GM18858 (cell line): ENCODE results near the gene MALRD1.
"Not testable (repeated sequence)": the region's sequence is repeated elsewhere in the genome, so short reads cannot be mapped to it uniquely, and the experiment has no call there.

Experiments used
- ATAC-seq: cut with Tn5 transposase; IDR thresholded peaks from one replicate; pipeline ENCODE4 v1.9.1; 2021; ENCODE audit not compliant: unreplicated experiment

Gene MALRD1

DNA sequence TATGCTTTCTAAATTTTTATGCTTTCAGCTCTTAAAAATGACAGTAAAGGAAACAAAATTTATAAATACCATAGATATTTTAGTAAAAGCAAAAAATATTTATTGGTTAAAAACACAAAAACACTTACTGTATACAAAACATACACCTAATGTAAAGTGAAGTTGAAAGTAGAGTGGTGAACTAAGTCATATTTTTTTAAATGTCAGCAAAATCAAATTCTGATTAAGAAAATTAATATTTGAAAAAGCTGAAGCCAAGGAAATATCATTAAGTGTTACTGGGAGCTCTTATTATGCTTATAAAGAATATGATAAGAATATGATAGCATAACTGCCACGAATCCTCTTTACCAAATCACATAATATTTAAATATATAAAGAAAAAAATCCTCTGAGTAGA, 702.4 kb downstream of the MALRD1 start:
- no peak for ATAC-seq

DNA sequence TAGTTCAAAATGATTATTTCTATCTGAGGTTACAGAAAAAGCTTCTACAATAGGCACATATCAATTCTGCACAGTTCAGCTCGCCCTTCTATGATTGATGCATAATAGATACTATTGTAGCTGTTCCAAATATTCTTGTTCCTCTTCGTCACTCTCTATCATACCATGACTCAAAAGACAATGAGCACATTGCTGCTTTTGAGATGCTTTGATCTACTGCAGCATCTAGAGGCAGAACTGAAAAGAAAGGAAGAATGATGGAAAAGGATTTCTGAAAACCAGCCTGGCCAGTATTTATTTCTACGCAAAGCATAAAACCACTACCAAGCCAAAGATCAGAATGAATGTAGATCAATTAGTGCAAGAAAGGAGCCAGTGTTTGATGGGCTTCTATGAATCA, 708.3 kb downstream of the MALRD1 start:
- ATAC-seq, result no peak

DNA sequence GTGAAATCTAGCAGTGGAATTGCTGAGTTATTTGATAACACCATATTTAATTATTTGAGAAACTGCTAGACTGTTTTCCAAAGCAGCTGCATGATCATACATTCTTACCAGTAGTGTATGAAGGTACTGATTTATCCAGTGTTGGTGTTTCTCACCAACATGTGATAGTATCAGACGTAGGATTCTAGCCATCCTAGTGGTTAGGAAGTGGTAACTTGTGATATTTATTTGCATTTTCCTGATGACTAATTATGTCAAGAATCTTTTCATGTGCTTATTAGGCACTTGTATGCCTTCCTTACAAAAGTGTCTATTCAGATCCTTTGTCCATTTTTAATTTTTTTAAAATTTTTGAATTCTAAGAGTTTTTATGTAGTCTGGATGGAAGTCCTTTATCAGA, 713.4 kb downstream of the MALRD1 start:
- no peak for ATAC-seq

DNA sequence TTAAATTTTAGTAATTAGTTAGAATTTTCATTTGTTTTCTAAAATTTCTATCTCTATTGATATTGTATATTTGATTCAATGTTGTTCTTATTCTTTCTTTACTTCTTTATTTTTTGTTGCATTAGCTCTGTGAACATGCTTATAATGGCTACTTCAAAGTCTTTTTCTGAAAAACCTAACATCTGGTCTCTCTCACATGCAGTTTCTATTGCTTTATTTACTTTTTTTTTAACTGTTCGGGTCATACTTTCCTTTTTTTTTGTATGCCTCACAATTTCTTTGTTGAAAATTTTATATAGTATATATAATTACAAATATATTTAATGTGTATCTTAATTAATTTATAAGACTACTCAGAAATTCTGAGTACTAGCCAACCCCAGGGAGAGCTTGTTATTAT, 715.5 kb downstream of the MALRD1 start:
- ATAC-seq, result no peak

DNA sequence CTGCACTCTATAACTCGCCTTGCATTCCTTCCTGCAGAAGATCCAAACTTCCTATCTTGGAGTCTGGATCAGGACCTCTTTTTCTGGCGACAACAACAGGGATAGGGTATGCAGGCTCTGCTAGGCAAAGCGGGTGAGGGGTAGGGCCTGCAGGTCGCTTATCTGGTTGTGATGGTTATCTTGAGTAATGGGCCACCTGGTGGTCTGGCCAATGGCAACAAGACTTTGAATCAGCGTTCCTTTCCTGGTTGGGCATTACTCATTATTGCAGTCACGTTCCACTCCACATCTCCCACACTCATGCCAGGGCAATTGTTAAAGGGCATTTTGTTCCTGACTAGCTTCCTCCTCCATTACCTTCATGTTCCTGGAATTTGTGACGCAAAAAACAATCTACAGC, 719.3 kb downstream of the MALRD1 start:
- ATAC-seq, result no peak

DNA sequence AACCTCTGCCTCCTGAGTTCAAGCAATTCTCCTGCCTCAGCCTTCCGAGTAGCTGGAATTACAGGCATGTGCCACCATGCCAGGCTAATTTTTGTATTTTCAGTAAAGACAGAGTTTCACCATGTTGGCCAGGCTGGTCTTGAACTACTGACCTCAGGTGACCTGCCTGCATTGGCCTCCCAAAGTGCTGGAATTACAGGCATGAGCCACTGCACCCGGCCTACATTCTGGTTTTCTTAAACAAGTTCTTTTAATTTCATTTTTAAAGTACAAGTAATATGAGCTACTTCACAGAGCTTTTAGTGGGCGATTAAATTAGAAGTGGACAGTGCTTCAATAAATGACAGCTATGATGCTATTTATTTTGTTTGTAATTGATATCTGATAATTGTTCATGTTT, 721.2 kb downstream of the MALRD1 start:
- ATAC-seq, result not testable (repeated sequence)

DNA sequence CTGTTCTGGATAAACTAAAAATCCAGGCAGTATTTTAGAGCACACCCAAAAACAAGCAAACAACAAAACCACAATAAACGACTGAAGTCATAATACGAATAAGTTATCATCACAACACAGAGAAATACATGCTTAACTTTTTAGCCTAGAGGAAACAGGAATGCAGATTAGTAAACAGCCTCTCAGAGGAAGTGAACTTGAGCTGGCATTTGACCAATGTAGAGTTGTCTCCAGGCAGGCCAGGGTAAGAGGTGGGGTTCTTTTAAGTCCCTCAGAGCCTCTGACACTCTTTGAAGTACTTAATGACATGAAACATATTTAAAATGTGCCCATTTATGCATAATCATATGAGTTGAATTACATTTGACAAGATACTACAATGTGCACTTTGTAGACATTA, 724.4 kb downstream of the MALRD1 start:
- no peak for ATAC-seq

DNA sequence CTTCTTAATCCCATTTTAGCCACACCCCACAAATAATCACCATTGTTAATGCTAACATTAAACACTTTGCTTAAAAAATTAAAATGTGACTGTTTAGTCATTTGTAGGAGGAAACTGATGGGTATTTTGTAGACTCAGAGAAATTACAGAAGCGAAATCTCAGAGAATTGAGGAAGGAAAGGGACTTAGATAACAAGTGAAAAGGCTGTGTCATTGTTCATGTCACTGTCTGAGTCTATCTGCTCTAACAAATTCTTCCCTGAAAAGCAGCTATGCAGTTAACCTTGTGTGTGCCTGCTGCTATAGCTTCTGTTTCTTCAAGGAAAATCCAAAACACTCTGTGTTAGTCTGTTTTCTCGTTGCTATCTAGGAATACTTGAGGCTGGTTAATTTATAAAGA, 726.7 kb downstream of the MALRD1 start:
- ATAC-seq, result no peak

DNA sequence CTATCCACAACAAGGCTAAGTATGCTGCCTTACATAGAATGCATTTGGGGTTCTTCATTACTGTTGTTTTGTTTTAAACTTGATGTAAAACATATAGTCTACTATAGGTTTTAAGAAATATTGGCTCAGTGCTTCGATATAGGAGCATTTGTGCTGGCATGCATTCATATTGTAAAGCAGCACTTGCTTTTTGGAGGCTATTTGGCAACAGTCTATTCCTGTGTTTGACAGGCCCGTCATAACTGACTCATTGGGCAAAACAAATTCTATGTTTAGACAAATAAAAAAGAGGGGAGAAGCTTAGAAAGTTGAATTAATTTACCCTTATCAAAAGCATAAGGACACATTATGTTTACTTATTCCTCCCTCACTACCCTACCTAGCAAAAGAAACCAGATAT, 729.2 kb downstream of the MALRD1 start:
- ATAC-seq, result no peak

DNA sequence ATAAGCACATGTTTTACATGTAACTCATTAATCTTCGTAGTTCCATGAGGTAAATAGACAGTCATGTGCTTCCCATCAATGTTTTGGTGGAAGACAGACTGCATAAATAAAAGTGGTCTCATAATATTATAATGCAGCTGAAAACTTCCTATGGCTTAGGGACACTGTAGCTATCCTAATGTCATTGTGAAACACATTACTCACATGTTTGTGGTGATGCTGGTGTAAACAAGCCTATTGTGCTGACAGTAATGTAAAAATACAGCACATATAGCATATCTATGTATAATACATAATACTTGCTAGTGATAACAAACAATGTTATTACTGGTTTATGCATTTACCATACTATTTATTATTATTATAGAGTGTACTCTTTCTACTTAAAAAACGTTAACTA, 730.4 kb downstream of the MALRD1 start:
- ATAC-seq, result no peak

DNA sequence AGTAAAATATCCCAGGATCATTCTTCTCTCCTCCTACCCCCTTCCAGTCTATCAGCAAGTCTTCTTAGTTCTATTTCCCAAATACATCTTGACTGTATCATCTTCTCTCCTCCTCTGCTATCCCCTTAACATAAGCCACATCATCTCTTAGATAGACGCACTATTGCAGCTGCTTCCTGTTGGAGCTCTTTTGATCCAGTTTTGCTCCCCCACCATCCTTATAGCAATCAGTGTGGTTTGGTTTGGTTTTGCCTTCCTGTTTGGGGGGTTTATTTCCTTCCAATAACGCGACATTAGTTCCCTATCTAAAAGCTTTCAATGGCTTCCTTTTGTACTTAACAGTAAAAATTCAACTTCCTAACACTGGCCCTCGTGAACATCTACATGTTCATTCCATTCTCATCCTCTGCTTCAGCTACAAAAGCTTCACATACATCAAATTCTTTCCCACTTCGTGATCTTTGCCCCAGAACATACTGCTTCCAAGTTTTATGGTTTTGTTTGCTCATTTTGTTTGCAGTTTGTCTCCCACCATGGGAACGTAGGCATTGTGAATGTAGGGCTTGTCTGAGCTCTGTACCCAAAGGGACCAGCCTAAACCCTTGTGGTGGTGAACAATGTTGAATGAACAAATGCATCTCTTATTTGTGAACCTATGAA, 734.0 kb downstream of the MALRD1 start:
- ATAC-seq, result no peak

DNA sequence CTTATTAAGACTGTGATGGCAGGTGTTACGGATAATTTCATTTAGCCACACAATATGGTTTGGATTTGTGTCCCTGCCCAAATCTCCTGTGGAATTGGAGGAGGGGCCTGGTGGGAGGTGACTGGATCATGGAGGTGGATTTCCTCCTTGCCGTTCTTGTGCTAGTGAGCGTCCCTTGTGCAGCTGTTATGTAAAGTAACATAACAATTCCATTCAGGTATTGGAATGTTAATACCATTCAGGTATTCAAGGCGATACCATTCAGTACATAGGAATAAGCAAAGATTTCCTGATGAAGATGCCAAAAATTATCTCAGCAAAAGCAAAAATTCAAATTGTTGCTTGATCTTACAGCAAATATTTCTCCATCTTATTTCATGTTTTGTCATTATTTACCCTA, 735.1 kb downstream of the MALRD1 start:
- no peak for ATAC-seq
